Embryonic facial prominence (tissue), 1 donor: ENCODE measurements around the gene ENPP5.

ENCODE experiments used
- DNase-seq: peaks from one replicate; pipeline ENCODE4 v3.0.0-alpha.2; 2016; ENCODE audit errors: extremely low spot score

The ENPP5 gene

GRCh38 chr6:46170357-46171289 is at the start of gene ENPP5:
Gene ENPP5, minus strand, starts transcription at chr6:46170980. Its CDS starts 2,718 bp downstream, at chr6:46168262.
- peak; percentile 12 for DNase-seq

DNA sequence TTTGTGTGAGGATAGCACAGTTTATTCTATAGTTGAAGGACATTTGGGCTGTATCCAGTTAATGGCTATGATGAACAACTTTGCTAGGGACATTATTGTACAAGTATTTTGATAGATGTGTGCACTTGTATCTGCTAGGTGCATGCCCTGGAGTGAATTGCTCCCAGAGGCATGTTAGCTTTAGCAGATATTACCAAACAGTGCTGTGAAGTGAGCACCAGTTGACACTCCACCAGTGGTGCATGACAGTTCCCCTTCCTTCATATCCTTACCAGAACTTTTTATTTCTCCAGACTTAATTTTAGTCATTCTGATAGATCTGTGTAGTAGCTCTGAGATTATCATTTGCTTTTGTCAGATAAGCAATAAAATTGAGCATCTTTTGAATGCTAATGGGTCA is 48.9 kb upstream of the ENPP5 start:
- no peak for DNase-seq

DNA sequence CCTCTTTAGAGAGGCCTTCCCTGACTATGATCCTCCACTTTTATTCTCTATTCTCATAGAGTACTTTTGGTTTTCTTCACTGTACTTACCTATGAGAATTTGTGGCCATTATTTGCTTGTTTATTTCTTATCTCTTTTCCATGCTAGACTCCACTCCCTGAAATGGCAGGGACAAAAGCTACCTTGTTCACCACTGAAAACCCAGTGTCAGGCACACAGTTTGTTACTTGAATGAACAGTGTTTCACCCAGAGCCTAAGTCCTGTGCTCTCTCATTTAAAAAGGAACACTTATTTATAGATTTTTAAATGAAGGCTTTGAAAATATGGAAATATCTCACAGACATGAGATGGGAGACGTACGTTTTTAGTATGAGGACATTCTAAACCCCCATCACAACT is 47.7 kb upstream of the ENPP5 start:
- no peak for DNase-seq

- no peak for DNase-seq
Measured at GRCh38 chr6:46217671-46218131, 46.9 kb upstream of the ENPP5 start.

DNA sequence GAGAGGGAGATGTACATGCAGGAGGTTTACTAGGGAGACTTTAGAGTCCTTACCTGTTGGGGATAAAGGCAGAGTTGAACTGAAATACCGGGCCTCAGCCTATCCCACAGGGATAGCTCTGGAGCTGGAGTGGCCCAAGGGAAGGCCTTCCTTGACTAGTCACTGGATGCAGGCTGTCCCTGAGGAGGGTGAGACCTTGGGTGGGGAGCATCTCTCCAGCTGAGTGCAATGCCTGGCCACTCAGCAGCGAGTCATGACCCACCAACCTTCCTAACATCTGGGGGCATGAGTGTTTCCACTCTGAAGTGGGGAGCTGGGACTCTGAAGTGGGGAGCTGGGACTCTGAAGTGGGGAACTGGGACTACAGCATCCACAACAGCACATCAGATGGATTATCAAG is 46.1 kb upstream of the ENPP5 start:
- no peak for DNase-seq

DNA sequence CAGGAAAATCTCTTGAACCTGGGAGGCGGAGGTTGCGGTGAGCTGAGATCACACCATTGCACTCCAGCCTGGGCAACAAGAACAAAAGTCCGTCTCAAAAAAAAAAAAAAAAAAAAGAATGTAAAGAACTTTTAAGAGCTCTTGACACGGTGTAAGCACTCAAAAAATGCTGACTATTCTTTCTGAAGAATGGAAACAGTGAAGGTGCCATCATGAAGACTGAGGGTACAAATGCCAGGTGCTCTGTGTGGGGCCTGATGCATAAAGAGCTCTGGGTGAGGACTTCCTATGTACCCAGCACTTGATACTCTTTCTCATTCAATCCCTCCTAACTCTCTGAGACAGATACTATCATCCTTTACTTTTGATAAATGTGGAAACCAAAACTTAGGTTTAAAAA is 45.0 kb upstream of the ENPP5 start:
- no peak for DNase-seq

GRCh38 chr6:46215213-46215612 is 44.4 kb upstream of the ENPP5 start:
- no peak for DNase-seq

DNA sequence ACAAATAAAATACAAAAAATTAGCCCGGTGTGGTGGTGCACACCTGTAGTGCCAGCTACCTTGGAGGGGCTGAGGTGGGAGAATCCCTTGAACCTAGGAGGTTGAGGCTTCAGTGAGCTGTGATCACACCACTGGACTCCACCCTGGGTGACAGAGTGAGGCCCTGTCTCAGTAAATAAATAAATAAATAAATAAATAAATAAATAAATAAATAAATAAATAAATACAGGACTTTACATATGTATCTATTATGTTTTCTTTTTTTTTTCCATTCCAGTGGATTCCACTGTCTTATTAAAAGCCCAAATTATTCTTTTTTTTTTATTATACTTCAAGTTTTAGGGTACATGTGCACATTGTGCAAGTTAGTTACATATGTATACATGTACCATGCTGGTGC is 41.1 kb upstream of the ENPP5 start:
- DNase-seq = no peak

DNA sequence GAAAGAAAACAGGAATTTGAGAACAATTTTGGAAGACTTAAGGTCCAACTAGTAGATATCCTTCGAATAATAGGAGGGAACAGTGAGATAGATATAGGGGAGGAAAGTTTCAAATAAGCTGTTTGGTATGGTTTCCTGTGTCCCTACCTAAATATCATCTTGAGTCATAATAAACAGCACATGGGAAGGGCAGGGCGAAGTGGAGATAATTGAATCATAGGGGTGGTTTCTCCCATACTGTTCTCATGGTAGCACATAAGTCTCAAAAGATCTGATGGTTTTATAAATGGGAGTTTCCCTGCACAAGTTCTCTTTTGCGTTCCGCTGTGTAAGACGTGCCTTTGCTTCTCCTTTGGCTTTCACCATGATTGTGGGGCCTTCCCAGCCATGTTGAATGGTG is 39.5 kb upstream of the ENPP5 start:
- no peak for DNase-seq

DNA sequence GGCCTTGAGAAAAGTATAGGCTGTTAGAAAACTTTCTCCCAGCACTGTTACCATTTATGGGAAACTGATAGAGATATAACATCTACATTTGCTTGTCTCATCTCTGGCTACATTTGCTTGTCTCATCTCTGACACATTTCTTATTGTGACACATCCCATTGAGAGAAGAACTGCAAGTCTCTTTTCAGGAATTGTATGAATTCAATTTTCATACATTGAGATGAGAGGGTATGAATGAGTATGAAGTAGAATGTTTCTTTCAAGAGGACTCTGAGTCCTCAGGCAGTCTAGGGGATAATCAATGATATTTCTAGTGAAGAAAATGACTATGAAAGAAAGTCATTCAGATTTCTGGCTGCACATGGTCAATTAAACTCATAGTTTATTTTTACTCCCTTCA is 37.5 kb upstream of the ENPP5 start:
- DNase-seq = no peak

GRCh38 chr6:46207174-46207573 is 36.4 kb upstream of the ENPP5 start:
- no peak for DNase-seq

GRCh38 chr6:46204880-46205650 is 34.3 kb upstream of the ENPP5 start:
- no peak for DNase-seq

- no peak for DNase-seq
Measured at GRCh38 chr6:46203391-46204177, 32.8 kb upstream of the ENPP5 start.

DNA sequence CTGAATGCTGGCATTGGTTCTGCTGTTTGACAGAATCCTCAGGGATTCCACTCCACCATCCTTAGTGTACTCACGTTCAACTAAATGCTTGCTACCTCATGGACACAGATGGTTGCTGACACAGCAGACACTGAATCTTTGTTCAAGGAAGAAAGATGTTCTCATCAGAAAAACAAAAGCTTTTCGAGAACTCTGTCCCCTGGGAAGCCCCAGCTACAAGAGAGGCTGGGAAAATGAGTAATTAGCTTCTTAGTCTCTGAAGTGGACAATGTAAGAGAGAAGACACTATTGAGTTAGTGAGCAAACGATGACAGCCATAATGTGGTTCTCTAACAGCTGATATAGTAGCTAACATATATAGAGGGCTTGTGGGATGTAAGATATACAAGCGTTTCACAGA is 30.9 kb upstream of the ENPP5 start:
- DNase-seq = no peak

DNA sequence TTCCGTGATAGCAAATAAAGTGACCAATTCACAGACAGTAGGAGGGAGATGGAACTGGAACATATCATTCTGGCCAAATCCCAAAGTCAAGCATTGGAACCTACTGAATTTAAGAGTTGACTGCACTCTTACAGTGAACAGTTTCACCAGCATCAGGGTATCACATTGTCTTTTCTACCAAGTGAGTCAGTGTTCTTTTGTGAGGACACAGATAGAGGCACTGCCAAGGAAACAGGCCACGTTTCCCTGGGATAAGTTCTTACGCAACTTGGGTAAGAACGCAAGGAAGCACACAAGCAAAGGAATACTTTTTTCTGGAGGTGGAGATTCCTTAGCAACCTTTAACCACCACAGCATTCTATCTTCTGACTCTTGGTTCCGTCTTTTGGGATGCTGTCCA is 28.6 kb upstream of the ENPP5 start:
- DNase-seq = no peak

GRCh38 chr6:46191961-46192360 is 21.2 kb upstream of the ENPP5 start:
- no peak for DNase-seq

DNA sequence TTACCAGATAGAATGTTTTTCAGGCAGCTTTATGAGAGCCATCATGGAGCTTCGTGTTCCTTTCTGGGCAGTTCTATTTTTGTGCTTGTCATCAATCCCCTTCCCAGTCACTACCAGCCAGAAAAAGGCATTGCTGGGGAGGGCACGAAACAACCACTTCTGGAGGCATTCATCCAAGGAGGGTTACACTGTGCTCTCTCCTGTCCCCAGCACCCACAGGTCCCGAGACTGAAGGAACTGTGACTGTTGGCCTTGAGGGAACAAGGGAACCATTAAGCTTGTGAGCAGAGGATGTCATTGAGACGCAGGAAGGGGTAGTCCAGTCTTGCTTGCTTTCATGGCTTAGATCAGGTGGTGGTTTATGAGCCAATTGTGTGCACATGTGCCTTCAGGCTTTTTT is 20.1 kb upstream of the ENPP5 start:
- no peak for DNase-seq

DNA sequence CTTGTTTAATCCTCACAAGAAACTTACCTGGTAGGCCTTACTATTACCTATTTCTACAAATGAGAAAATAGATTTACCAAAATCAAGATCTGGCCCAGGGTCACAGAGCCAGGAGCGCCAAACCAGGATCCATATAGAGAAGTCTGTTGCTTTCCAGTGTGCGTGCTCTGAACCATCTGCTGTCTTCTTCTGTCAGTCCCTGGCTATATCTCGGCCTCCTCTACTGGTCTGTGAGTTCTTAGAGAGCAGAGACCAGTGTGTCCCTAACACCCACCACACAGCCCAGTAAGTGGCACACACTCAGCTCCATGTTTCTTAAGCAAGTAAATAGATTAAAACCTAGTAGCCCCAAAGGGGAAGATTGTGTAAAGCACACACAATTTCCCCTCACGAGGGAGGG is 18.9 kb upstream of the ENPP5 start:
- DNase-seq = no peak

DNA sequence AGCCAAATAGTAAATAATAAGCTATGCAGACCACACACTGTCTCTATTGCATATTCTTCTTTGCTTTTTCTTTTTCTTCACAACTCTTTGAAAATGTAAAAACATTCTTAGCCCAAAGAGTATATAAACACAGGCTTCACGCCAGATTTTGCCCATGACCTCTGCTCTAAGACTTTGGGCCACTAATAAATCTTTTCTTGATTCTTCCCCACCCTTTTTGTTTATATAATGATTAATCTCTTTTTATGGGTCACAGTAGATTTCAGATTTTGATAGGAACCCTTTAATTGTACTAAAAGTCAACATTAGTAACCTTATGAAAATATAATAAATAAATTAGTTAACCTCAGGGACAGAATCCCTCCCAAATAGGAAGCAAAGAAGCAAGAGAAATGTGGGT is 15.8 kb upstream of the ENPP5 start:
- DNase-seq = no peak

DNA sequence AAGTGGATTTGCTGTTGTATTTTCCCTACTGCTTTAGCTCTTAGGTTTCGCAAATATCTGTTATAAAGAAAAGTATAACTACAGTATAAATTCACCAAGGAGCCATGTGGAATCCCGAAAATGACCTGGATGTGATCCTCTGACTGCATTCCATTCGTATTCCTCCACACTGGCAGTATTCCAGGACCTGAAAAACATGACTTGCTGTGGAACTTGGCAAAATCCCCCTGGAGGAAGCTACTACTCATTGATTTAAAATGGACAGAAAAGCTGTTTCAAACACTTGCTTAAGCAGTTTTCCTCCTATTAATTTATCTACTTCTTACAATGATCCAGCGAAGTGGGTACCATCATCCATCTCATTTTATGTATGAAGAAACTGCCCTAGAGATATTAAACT is 13.3 kb upstream of the ENPP5 start:
- DNase-seq = no peak

DNA sequence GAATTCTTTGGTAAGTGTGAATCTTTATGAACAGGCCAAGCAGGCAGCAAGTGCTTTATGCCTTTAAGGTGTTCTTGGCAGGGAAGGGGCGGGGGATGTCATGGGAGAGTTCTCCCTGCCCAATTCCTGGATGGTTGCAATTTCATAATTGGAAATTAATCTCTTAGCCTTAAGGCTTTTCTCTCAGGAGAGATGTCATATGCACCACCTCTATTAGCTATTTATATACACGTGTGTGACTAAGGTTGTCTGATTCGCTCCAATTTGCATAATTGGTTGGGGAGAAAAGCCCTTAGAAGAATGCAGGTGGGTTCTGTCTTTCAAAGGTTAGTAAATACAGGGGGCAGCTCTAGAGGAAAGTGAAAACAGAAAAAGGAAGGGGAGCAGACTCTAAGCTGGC is 5.2 kb upstream of the ENPP5 start:
- no peak for DNase-seq

GRCh38 chr6:46175446-46175845 is 4.7 kb upstream of the ENPP5 start:
- DNase-seq = no peak
